Chondrocyte (in vitro differentiated cells): ENCODE data around the gene FYCO1. TPM values are rescaled to one million over a fixed set of nuclear protein-coding genes. Genes with fewer than 3 reads are reported as not detected.

Experiments
- DNase-seq: peaks from one replicate; pipeline ENCODE4 v3.0.0; 2021; ENCODE audit warnings: mixed read lengths, low spot score
- H3K27ac Mint-ChIP-seq: one replicate; pipeline ENCODE4 v1.8.0; 2021; ENCODE audit warnings: mild to moderate bottlenecking, moderate library complexity, mixed read lengths; ENCODE audit not compliant: unreplicated experiment
- H3K27me3 Mint-ChIP-seq: 2 replicates; pipeline ENCODE4 v1.8.0; 2021; ENCODE audit warnings: low read depth, mixed read lengths
- H3K36me3 Mint-ChIP-seq: 2 replicates; pipeline ENCODE4 v1.8.0; 2021; ENCODE audit warnings: low read depth, mixed read lengths
- H3K4me1 Mint-ChIP-seq: 2 replicates; pipeline ENCODE4 v1.8.0; 2021; ENCODE audit warnings: low read depth, mild to moderate bottlenecking, mixed read lengths
- H3K4me3 Mint-ChIP-seq: one replicate; pipeline ENCODE4 v1.8.0; 2021; ENCODE audit warnings: mild to moderate bottlenecking, moderate library complexity, mixed read lengths; ENCODE audit not compliant: unreplicated experiment
- H3K9me3 Mint-ChIP-seq: 2 replicates; pipeline ENCODE4 v1.8.0; 2021; ENCODE audit warnings: low read depth, mixed read lengths
- total RNA-seq: library from RNA; stranded (reverse); gene quantifications from 3 replicates; pipeline ENCODE4 v1.2.1, GENCODE V29; 2021
- TF ChIP-seq, protein P1 (sequence below): fragments of 200-600 bp; sonication (generic); IDR thresholded peaks from 2 replicates; pipeline ENCODE4 v1.5.0; 2021; ENCODE audit warnings: antibody characterized with exemption, mild to moderate bottlenecking, moderate library complexity

FYCO1 gene
- total RNA-seq, 1 donor from 2014 or later: 31.6 TPM

DNA sequence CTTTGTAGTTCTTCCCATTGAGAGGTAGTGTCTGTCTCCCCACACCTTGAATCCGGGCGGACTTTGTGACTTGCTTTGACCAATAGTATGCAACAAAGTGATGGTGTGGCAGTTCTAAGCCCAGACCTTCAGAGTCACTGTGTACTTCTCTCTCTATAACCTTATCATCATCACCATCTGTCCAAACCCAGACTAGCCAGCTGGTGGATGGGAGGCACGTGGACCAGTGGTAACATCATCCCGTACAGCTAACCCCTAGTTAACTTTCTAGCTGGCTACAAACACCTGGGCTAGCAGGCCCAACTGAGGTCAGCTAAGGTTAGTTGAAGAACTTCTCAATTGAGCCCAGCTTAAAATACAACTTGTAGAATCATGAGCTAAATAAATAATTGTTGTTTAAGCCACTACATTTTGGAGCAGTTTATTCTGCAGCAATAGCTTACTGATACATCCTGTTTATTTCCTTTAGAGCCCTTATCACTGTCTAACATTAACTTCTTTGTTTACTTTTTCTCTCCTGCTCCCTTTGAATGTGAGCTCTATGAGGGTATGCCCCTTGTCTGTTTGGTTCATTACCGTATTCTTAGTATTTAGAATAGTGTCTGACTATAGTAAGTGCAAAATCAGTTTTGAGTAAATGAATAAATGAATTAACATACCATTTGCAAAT lies 120.8 kb downstream of the FYCO1 start:
- no peaks in the 10 kb centered on the region for H3K4me1 Mint-ChIP-seq
- H3K9me3 Mint-ChIP-seq: peaks cover 6% of the 10 kb centered on the region
- H3K4me3 Mint-ChIP-seq: no peak overlapping the region
- TF ChIP-seq, protein P1, sequence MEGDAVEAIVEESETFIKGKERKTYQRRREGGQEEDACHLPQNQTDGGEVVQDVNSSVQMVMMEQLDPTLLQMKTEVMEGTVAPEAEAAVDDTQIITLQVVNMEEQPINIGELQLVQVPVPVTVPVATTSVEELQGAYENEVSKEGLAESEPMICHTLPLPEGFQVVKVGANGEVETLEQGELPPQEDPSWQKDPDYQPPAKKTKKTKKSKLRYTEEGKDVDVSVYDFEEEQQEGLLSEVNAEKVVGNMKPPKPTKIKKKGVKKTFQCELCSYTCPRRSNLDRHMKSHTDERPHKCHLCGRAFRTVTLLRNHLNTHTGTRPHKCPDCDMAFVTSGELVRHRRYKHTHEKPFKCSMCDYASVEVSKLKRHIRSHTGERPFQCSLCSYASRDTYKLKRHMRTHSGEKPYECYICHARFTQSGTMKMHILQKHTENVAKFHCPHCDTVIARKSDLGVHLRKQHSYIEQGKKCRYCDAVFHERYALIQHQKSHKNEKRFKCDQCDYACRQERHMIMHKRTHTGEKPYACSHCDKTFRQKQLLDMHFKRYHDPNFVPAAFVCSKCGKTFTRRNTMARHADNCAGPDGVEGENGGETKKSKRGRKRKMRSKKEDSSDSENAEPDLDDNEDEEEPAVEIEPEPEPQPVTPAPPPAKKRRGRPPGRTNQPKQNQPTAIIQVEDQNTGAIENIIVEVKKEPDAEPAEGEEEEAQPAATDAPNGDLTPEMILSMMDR: no peak
- no peaks in the 10 kb centered on the region for H3K36me3 Mint-ChIP-seq
- H3K27me3 Mint-ChIP-seq: peaks cover 37% of the 10 kb centered on the region
- no peak for DNase-seq
- H3K27ac Mint-ChIP-seq: no peak overlapping the region

DNA sequence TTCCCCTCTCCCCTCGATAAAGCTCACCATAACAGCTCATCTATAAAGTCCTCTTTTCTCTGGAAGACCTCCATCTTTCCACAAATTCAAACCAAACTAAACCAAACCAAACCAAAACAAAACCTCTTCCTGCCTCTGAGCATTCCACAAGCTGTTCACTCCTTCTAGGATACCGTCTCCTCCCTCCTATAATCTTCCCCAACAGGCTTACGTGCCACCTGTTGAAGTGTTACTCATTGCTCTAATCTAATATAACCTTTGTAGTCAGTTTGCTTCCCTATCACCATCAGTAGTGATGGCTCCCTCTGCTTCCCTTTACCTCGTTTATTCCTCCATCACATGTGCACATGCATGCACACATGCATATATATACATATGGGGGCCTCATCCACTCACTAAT lies 122.0 kb downstream of the FYCO1 start:
- H3K9me3 Mint-ChIP-seq: peaks cover 6% of the 10 kb centered on the region
- no peak for DNase-seq
- no peak overlapping the region for H3K27ac Mint-ChIP-seq
- H3K27me3 Mint-ChIP-seq: peaks cover 42% of the 10 kb centered on the region
- TF ChIP-seq, protein P1: no peak
- no peaks in the 10 kb centered on the region for H3K4me1 Mint-ChIP-seq
- H3K36me3 Mint-ChIP-seq: no peaks in the 10 kb centered on the region
- H3K4me3 Mint-ChIP-seq: no peak overlapping the region

DNA sequence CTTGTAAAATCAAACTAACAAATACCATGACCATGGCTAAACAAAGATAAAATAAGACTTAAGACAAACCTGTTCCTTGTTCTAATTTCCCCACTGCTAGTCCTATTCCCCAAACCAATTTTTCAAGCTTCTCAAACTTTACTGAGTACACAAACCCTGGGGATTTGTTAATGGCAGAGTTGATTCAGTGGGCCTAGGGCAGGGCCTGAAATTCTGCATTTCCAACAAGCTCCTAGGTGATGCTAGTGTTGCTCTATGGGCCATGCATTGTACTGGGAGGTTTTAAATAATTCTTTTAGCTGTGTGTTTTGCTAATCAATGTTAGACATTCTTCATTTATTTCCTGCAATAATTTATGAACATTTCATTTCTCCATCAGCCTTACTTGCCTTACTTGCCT lies 122.6 kb downstream of the FYCO1 start:
- Mint-ChIP-seq H3K27me3 (peaks cover 42% of the 10 kb centered on the region), H3K9me3 (peaks cover 6% of the 10 kb centered on the region), H3K36me3 (no peaks in the 10 kb centered on the region)

DNA sequence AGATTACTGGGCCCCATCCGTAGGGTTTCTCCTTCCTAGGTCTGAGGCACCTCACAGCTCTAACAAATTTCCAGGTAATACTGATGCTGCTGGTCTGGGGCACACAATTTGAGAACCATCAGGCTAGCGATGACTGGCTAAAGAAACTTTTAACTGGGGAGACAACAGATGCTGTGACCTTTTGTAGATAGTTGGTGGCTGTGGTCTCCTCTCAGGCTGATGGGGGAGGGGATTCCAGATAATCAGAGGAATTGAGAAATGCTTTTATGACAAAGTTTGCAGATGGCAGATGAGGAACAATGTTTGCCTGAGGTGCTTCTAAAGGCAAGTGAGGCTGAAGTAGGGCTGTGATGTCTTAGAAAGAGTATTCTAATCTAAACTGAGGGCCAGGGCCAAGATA lies 123.1 kb downstream of the FYCO1 start:
- Mint-ChIP-seq H3K27me3 (peaks cover 43% of the 10 kb centered on the region), H3K4me1 (no peaks in the 10 kb centered on the region), H3K27ac (no peak overlapping the region), H3K9me3 (peaks cover 6% of the 10 kb centered on the region), H3K4me3 (no peak overlapping the region), H3K36me3 (no peaks in the 10 kb centered on the region)
- no peak for DNase-seq
- TF ChIP-seq, protein P1: no peak

More for the DNA sequence above, 122.6 kb downstream of the FYCO1 start:
- DNase-seq: no peak
- H3K27ac Mint-ChIP-seq: no peak overlapping the region
- TF ChIP-seq, protein P1: no peak
- no peak overlapping the region for H3K4me3 Mint-ChIP-seq
- H3K4me1 Mint-ChIP-seq: no peaks in the 10 kb centered on the region

DNA sequence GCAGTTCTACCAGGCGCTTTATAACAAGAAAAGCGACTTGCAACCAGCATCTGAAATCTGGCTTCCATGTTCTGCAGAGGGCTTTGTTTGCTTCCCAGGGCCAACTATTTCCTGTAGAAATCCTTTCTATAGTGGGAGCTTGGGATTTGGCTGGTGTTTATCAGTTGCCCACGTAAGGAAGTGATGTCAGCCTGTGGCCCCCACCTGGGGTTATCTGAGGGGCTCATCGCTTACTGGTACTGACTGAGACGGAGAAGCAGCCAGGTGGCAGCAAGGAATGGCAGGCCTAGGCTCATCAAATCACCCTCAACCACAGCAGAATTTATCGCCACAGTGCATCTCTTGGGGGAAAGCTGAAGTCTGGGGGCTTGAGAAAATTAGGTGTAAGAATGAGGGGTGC lies 123.8 kb downstream of the FYCO1 start:
- Mint-ChIP-seq H3K27ac (no peak overlapping the region), H3K4me3 (no peak overlapping the region), H3K36me3 (no peaks in the 10 kb centered on the region), H3K27me3 (peaks cover 48% of the 10 kb centered on the region), H3K9me3 (peaks cover 6% of the 10 kb centered on the region), H3K4me1 (no peaks in the 10 kb centered on the region)
- TF ChIP-seq, protein P1: no peak
- DNase-seq: no peak
